Stimulated activated CD4-positive, alpha-beta T cell treated with anti-CD3 and anti-CD28 coated beads, Interleukin-15, amount 100 ng/mL, for 24 hours (primary cell): ENCODE results near the gene LTB4R.
"Not testable (repeated sequence)": the region's sequence is repeated elsewhere in the genome, so short reads cannot be mapped to it uniquely, and the experiment has no call there.

ENCODE experiments used
- DNase-seq: peaks from one replicate; pipeline ENCODE4 v3.0.0-alpha.2; 2020

The LTB4R gene

GRCh38 chr14:24348186-24348585 is 36.9 kb downstream of the LTB4R start:
- no peak for DNase-seq

- no peak for DNase-seq
Measured at GRCh38 chr14:24349742-24350141, 38.4 kb downstream of the LTB4R start.

GRCh38 chr14:24351517-24351916 is 40.2 kb downstream of the LTB4R start:
- DNase-seq = no peak

- DNase-seq = no peak
Measured at GRCh38 chr14:24353559-24354481, 42.5 kb downstream of the LTB4R start.

GRCh38 chr14:24354482-24354825 is 43.2 kb downstream of the LTB4R start:
- not testable (repeated sequence) for DNase-seq

- DNase-seq = no peak
Measured at GRCh38 chr14:24355009-24355408, 43.7 kb downstream of the LTB4R start.

- DNase-seq = no peak
Measured at GRCh38 chr14:24356208-24356607, 44.9 kb downstream of the LTB4R start.

GRCh38 chr14:24360281-24360680 is 49.0 kb downstream of the LTB4R start:
- DNase-seq = no peak

- no peak for DNase-seq
Measured at GRCh38 chr14:24361326-24361725, 50.0 kb downstream of the LTB4R start.

- DNase-seq = no peak
Measured at GRCh38 chr14:24362241-24362960, 51.1 kb downstream of the LTB4R start.

- no peak for DNase-seq
Measured at GRCh38 chr14:24363401-24363800, 52.1 kb downstream of the LTB4R start.

GRCh38 chr14:24364841-24365240 is 53.5 kb downstream of the LTB4R start:
- no peak for DNase-seq

GRCh38 chr14:24365600-24366412 is 54.5 kb downstream of the LTB4R start:
- DNase-seq = peak; percentile 81

- no peak for DNase-seq
Measured at GRCh38 chr14:24366413-24366720, 55.1 kb downstream of the LTB4R start.

GRCh38 chr14:24366721-24367513 is 55.6 kb downstream of the LTB4R start:
- DNase-seq = peak; percentile 47
